MCF 10A (cell line): ENCODE data around the gene TSSK6. TPM values are rescaled to one million over a fixed set of nuclear protein-coding genes. Genes with fewer than 3 reads are reported as not detected.

Experiments used
- BruUV-seq: library from RNA; stranded (reverse); fragments of 400-500 nt; replicated peaks from 2 replicates; lab custom pipeline; 2021; lab: Mats Ljungman, UMichigan
- CTCF ChIA-PET: fragments of 300-600 bp; sonication (Branson Sonifier 250); formaldehyde crosslinking; extraction: SDS; loops from one replicate; lab custom pipeline; 2021; ENCODE audit warnings: antibody characterized with exemption, inconsistent platforms; lab: Yijun Ruan, JAX
- POLR2A ChIA-PET: fragments of 300-600, 350-650 bp; sonication (Branson Sonifier 250); formaldehyde crosslinking; extraction: SDS; loops from one replicate; lab custom pipeline; 2020; ENCODE audit warnings: antibody characterized with exemption, inconsistent platforms; lab: Yijun Ruan, JAX
- DNase-seq: peaks from one replicate; pipeline ENCODE4 v3.0.0-alpha.2; 2018; ENCODE audit not compliant: unreplicated experiment
- H3K27ac Mint-ChIP-seq: one replicate; pipeline ENCODE4 v1.8.0; 2022; ENCODE audit warnings: mild to moderate bottlenecking, low read depth, mixed read lengths; ENCODE audit not compliant: unreplicated experiment
- H3K27me3 Mint-ChIP-seq: one replicate; pipeline ENCODE4 v1.8.0; 2022; ENCODE audit warnings: mixed read lengths; ENCODE audit not compliant: insufficient read depth, unreplicated experiment
- H3K36me3 Mint-ChIP-seq: one replicate; pipeline ENCODE4 v1.8.0; 2022; ENCODE audit warnings: mild to moderate bottlenecking, moderate library complexity, mixed read lengths; ENCODE audit not compliant: insufficient read depth, unreplicated experiment
- H3K4me1 Mint-ChIP-seq: one replicate; pipeline ENCODE4 v1.8.0; 2022; ENCODE audit warnings: mixed read lengths; ENCODE audit not compliant: insufficient read depth, unreplicated experiment
- H3K4me3 Mint-ChIP-seq: one replicate; pipeline ENCODE4 v1.8.0; 2022; ENCODE audit warnings: mild to moderate bottlenecking, moderate library complexity, mixed read lengths; ENCODE audit not compliant: unreplicated experiment
- H3K9me3 Mint-ChIP-seq: one replicate; pipeline ENCODE4 v1.8.0; 2022; ENCODE audit warnings: mixed read lengths; ENCODE audit not compliant: unreplicated experiment
- intact Hi-C: fragments of 100-400 bp; cut with micrococcal nuclease; formaldehyde crosslinking; loops from 2 replicates; pipeline ENCODE4 v1.14.1; 2022
- total RNA-seq: library from RNA; stranded (reverse); gene quantifications from 2 replicates; pipeline ENCODE4 v1.2.3, GENCODE V29; 2022
- TF ChIP-seq, protein P1 (sequence below): fragments of 200-600 bp; IDR thresholded peaks from one replicate; pipeline ENCODE4 v1.8.0; 2022; ENCODE audit warnings: antibody characterized with exemption, mild to moderate bottlenecking; ENCODE audit not compliant: unreplicated experiment

TSSK6 gene
- total RNA-seq, 1 experiment from 2014 or later, result 4.8 TPM

DNA sequence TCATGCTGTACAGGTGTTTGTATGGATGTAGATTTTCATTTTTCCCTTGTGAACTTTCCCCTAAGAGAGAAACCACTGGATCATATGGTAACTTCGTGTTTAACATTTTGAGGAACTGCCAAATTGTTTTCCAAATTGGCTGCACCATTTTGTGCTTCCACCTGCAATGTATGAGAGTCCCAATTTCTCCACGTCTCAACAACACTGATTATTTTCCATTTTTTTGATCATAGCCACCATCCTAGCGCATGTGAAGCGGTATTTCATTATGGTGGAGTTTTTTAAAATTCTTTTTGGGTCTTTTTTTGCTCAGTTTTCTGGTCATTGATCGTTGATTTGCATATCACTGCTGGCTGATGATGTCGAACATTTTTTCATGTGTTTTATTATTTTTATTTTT, 5.6 kb upstream of the TSSK6 start:
- H3K4me1 Mint-ChIP-seq, result peaks cover 6% of the 10 kb centered on the region
- no peak overlapping the region for H3K27ac Mint-ChIP-seq
- H3K36me3 Mint-ChIP-seq, result peaks cover 34% of the 10 kb centered on the region
- DNase-seq, result no peak
- ChIA-PET CTCF (interaction anchor here (0.9 to 2.9 kb wide), 3 partner anchors 9 to 59 kb away, joined by 3 to 21 read pairs (median 4); no protein-coding TSS in a partner anchor), POLR2A (no interaction called here)
- intact Hi-C loops, result no loop called here
- no peaks in the 10 kb centered on the region for H3K27me3 Mint-ChIP-seq
- BruUV-seq, result no TSS peak
- TF ChIP-seq, protein P1, sequence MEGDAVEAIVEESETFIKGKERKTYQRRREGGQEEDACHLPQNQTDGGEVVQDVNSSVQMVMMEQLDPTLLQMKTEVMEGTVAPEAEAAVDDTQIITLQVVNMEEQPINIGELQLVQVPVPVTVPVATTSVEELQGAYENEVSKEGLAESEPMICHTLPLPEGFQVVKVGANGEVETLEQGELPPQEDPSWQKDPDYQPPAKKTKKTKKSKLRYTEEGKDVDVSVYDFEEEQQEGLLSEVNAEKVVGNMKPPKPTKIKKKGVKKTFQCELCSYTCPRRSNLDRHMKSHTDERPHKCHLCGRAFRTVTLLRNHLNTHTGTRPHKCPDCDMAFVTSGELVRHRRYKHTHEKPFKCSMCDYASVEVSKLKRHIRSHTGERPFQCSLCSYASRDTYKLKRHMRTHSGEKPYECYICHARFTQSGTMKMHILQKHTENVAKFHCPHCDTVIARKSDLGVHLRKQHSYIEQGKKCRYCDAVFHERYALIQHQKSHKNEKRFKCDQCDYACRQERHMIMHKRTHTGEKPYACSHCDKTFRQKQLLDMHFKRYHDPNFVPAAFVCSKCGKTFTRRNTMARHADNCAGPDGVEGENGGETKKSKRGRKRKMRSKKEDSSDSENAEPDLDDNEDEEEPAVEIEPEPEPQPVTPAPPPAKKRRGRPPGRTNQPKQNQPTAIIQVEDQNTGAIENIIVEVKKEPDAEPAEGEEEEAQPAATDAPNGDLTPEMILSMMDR, result no peak
- H3K4me3 Mint-ChIP-seq, result no peak overlapping the region
- H3K9me3 Mint-ChIP-seq, result no peaks in the 10 kb centered on the region

DNA sequence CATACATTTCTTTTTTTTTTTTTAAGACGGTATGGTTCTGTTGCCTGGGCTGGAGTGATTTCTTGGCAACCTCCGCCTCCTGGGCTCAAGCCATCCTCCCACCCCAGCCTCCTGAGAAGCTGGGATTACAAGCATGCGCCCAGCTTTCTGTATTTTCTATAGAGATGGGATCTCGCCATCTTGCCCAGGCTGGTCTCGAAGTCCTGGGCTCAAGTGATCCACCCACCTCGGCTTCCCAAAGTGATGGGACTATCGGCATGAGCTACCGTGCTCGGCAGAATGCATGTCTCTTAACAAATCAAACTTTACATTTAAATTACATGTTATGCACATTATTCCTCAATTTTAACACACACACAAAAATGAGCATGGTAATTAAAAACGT, 1.9 kb upstream of the TSSK6 start:
- ChIA-PET CTCF (interaction anchor here (3.5 kb wide), 1 partner anchor 15 kb away, joined by 13 read pairs; no protein-coding TSS in a partner anchor), POLR2A (interaction anchor here (0.7 to 2.8 kb wide), 5 partner anchors 12 to 213 kb away, joined by 3 to 12 read pairs (median 7); partner anchors contain the start of genes GATAD2A and YJEFN3)
- Mint-ChIP-seq H3K4me1 (peaks cover 9% of the 10 kb centered on the region), H3K4me3 (peak overlapping the region; percentile 93), H3K9me3 (no peaks in the 10 kb centered on the region), H3K36me3 (peaks cover 34% of the 10 kb centered on the region), H3K27ac (no peak overlapping the region), H3K27me3 (no peaks in the 10 kb centered on the region)
- BruUV-seq, result TSS peak; percentile 51
- intact Hi-C loops, result no loop called here
- DNase-seq, result no peak
- TF ChIP-seq, protein P1, result no peak

DNA sequence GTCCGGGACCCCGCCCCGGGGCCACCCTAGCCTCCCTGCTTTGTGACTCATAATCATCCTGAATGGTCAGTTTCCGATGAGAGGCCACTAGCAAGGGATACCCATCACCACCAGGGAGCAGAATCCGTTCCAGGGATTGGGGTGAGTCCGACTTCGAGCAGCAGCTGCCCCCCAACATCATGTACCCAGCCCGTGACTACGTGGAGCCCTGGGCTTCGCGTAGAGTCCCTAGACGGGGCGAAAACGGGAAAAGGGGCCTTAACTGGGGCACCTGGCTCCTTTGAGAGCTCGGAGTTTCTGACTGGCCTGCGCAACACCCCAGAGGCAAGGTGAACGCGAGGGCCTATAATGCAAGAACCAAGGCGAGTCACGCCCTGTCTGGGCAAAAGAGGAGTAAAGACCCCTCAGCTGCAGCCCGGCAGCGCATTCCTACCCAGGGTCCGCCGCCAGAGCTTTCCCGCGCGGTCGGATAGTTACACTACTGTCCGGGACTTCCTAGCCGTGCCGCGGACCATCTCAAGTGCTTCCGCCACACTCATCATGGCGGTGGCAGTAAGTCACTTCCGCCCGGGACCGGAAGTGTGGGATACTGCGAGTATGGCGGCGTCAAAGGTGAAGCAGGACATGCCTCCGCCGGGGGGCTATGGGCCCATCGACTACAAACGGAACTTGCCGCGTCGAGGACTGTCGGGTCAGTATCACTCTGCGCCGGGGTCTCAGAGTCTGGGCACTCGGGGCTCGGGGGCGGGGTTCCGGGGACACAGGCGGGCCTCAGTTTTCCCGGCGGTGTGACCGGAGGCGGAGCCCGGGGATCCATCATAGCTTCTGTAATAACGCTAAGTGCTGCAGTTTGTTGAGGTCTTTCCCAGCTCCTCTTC, 533 bp upstream of the TSSK6 start, which contains the start of gene NDUFA13:
TSS of gene NDUFA13 (plus strand) at position 584 of the 878 bp plus-strand sequence. CDS start at position 598, 14 bp downstream.
- Mint-ChIP-seq H3K4me3 (peak within 1 kb of the TSS; percentile 93), H3K36me3 (peaks cover 35% of the 10 kb centered on the region), H3K27me3 (no peaks in the 10 kb centered on the region), H3K4me1 (peaks cover 12% of the 10 kb centered on the region), H3K9me3 (no peaks in the 10 kb centered on the region), H3K27ac (peak within 1 kb of the TSS; percentile 96)
- peak; percentile 95 for DNase-seq
- ChIA-PET POLR2A (interaction anchor here (0.5 to 2.8 kb wide), 18 partner anchors 7 to 444 kb away, joined by 3 to 12 read pairs (median 4); partner anchors contain the start of genes GATAD2A, GMIP and YJEFN3), CTCF (interaction anchor here (0.6 to 3.5 kb wide), 9 partner anchors 15 to 1402 kb away, joined by 3 to 13 read pairs (median 3); partner anchors contain the start of gene GMIP)
- TF ChIP-seq, protein P1, result no peak
- BruUV-seq, result TSS peak; percentile 83
- intact Hi-C loops, result no loop called here

DNA sequence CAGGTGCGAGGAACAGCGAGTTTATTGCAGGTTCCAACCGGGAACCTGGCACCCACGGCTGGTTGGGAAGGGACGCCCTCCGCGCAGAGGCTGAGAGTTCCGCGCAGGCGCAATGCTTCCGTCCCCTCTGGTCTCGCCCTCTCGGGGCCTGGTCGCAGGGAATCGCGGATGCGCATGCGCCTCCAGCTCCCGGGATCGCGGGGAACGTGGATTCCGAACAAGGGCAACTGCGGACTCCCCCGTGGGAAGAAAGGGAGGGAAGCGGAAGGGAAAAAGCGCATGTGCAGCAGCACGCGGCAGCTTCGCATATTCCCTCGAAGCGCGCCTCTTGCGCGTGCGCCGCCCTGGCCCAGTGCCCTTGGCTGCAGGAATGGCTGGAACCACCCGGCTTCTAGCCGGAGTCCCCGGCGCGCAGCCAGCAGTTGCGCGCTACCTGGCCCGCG, 1.1 kb downstream of the TSSK6 start:
- DNase-seq, result no peak
- ChIA-PET CTCF (interaction anchor here (0.9 to 3.5 kb wide), 3 partner anchors 15 to 54 kb away, joined by 3 to 13 read pairs (median 4); no protein-coding TSS in a partner anchor), POLR2A (no interaction called here)
- H3K27ac Mint-ChIP-seq, result no peak overlapping the region
- H3K4me3 Mint-ChIP-seq, result peak overlapping the region; percentile 35
- H3K9me3 Mint-ChIP-seq, result no peaks in the 10 kb centered on the region
- TF ChIP-seq, protein P1, result no peak
- H3K4me1 Mint-ChIP-seq, result peaks cover 7% of the 10 kb centered on the region
- H3K36me3 Mint-ChIP-seq, result peaks cover 23% of the 10 kb centered on the region
- H3K27me3 Mint-ChIP-seq, result no peaks in the 10 kb centered on the region
- intact Hi-C loops, result no loop called here
- BruUV-seq, result no TSS peak
